ENCODE data around the gene DHCR7. TPM values are rescaled to one million over a fixed set of nuclear protein-coding genes. Genes with fewer than 3 reads are reported as not detected.

DHCR7 gene
- total and polyA plus RNA-seq, 5 donors = 28.7 to 73.5 (median 58.9) TPM

GRCh38 chr11:71400216-71400615 lies 48.0 kb downstream of the DHCR7 start:
- no peaks in the 10 kb centered on the region for H3K4me1 ChIP-seq (ENCODE audit: control insufficient read depth, insufficient read depth, low read length)
- H3K27me3 ChIP-seq (ENCODE audit: control insufficient read depth, insufficient read depth) = no peaks in the 10 kb centered on the region
- no peak for ATAC-seq
- WGBS = 90% methylated on average over 9 of the region's 9 CpGs
- H3K4me3 ChIP-seq (ENCODE audit: low read length) = no peak overlapping the region
- no peaks in the 10 kb centered on the region for H3K9me3 ChIP-seq (ENCODE audit: control insufficient read depth, low read length)
- H3K27ac ChIP-seq (ENCODE audit: low read length) = no peak overlapping the region
- intact Hi-C loops (cut with DNase I) = no loop called here
- no peak for DNase-seq

DNA sequence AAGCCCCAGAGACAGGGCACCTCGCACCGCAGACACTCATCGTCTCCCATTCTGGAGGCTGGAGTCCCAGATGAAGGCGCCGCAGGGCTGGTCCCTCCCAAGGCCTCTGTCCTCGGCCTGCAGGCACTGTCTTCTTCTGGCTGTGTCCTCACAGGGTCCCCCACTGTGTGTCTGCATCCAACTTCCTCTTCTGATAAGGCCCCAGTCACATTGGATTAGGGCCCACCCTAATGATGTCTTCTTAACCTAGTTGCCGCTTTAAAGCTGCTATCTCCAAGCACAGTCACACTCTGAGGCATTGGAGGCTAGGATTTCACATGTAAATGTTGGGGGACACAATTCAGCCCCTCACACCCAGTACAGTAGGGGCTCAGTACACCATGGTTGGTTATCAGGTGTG lies 48.9 kb downstream of the DHCR7 start:
- WGBS = 79% methylated on average over 7 of the region's 7 CpGs
- no peaks in the 10 kb centered on the region for H3K27me3 ChIP-seq (ENCODE audit: control insufficient read depth, insufficient read depth)
- ATAC-seq = no peak
- no peaks in the 10 kb centered on the region for H3K9me3 ChIP-seq (ENCODE audit: control insufficient read depth, low read length)
- no peak overlapping the region for H3K27ac ChIP-seq (ENCODE audit: low read length)
- intact Hi-C loops (cut with DNase I) = no loop called here
- H3K4me3 ChIP-seq (ENCODE audit: low read length) = no peak overlapping the region
- no peak for DNase-seq
- H3K4me1 ChIP-seq (ENCODE audit: control insufficient read depth, insufficient read depth, low read length) = no peaks in the 10 kb centered on the region

DNA sequence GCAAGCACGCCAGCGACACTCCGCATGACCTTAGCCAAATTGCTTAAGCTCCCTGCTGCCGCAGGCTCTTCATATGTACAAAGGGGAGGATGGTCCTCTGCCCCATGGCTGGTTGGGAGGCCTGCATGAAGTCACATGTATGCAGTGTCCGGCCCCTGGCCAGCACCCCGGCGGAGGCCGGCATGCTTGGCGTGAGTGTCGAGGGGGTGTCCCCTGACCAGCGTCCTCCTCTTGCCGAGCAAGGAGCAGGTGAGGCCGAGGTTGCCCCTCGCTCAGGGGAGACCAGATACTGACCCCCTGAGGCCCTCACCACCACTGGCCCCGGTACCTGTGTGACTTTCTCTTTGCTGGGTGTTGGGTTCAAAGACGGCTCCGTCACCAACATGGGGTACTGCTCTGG lies 50.2 kb downstream of the DHCR7 start:
- DNase-seq (no peak), ATAC-seq (no peak)
- no peaks in the 10 kb centered on the region for H3K9me3 ChIP-seq (ENCODE audit: control insufficient read depth, low read length)
- WGBS = 93% methylated on average over 17 of the region's 17 CpGs
- H3K4me1 ChIP-seq (ENCODE audit: control insufficient read depth, insufficient read depth, low read length) = no peaks in the 10 kb centered on the region
- no peaks in the 10 kb centered on the region for H3K27me3 ChIP-seq (ENCODE audit: control insufficient read depth, insufficient read depth)
- no peak overlapping the region for H3K4me3 ChIP-seq (ENCODE audit: low read length)
- intact Hi-C loops (cut with DNase I) = no loop called here
- H3K27ac ChIP-seq (ENCODE audit: low read length) = no peak overlapping the region

GRCh38 chr11:71397331-71397860 lies 50.8 kb downstream of the DHCR7 start:
- no peaks in the 10 kb centered on the region for H3K27me3 ChIP-seq (ENCODE audit: control insufficient read depth, insufficient read depth)
- H3K4me1 ChIP-seq (ENCODE audit: control insufficient read depth, insufficient read depth, low read length) = no peaks in the 10 kb centered on the region
- H3K9me3 ChIP-seq (ENCODE audit: control insufficient read depth, low read length) = no peaks in the 10 kb centered on the region
- intact Hi-C loops (cut with DNase I) = no loop called here
- ATAC-seq = no peak
- whole genome bisulfite sequencing = 85% methylated on average over 10 of the region's 10 CpGs
- DNase-seq = no peak
- no peak overlapping the region for H3K4me3 ChIP-seq (ENCODE audit: low read length)
- no peak overlapping the region for H3K27ac ChIP-seq (ENCODE audit: low read length)

GRCh38 chr11:71396548-71397123 lies 51.6 kb downstream of the DHCR7 start:
- intact Hi-C loops (cut with DNase I) = no loop called here
- H3K9me3 ChIP-seq (ENCODE audit: control insufficient read depth, low read length) = no peaks in the 10 kb centered on the region
- H3K4me1 ChIP-seq (ENCODE audit: control insufficient read depth, insufficient read depth, low read length) = no peaks in the 10 kb centered on the region
- no peaks in the 10 kb centered on the region for H3K27me3 ChIP-seq (ENCODE audit: control insufficient read depth, insufficient read depth)
- ATAC-seq = peak in 1 of 2 donors; percentile 25
- WGBS = 91% methylated on average over 16 of the region's 16 CpGs
- no peak for DNase-seq
- H3K27ac ChIP-seq (ENCODE audit: low read length) = no peak overlapping the region
- H3K4me3 ChIP-seq (ENCODE audit: low read length) = no peak overlapping the region

- no peaks in the 10 kb centered on the region for H3K27me3 ChIP-seq (ENCODE audit: control insufficient read depth, insufficient read depth)
- ATAC-seq = no peak
- WGBS = 90% methylated on average over 7 of the region's 7 CpGs
Observed at GRCh38 chr11:71395774-71396173, 52.4 kb downstream of the DHCR7 start.

DNA sequence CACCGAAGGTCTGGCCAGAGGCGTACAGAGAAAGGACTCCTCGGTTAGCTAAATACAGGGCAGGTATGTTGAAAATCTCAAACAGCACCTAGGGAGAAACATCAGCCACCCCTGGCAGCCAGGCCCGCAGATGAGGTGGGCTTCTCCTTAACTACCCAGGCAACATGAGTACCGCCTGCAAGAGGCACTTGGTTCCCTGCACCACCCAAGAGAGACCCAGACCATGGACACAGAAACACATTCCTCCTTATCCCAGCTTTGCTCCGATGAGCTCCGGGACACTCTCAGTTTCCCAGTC lies 53.0 kb downstream of the DHCR7 start:
- DNase-seq (no peak), ATAC-seq (no peak)
- Histone ChIP-seq H3K4me3 (ENCODE audit: low read length) (no peak overlapping the region), H3K27ac (ENCODE audit: low read length) (no peak overlapping the region), H3K4me1 (ENCODE audit: control insufficient read depth, insufficient read depth, low read length) (no peaks in the 10 kb centered on the region), H3K9me3 (ENCODE audit: control insufficient read depth, low read length) (no peaks in the 10 kb centered on the region), H3K27me3 (ENCODE audit: control insufficient read depth, insufficient read depth) (no peaks in the 10 kb centered on the region)
- intact Hi-C loops (cut with DNase I) = no loop called here
- 45% methylated on average over 7 of the region's 7 CpGs for WGBS

More at GRCh38 chr11:71395774-71396173, 52.4 kb downstream of the DHCR7 start:
- intact Hi-C loops (cut with DNase I) = no loop called here
- Histone ChIP-seq H3K9me3 (ENCODE audit: control insufficient read depth, low read length) (no peaks in the 10 kb centered on the region), H3K4me3 (ENCODE audit: low read length) (no peak overlapping the region), H3K27ac (ENCODE audit: low read length) (no peak overlapping the region), H3K4me1 (ENCODE audit: control insufficient read depth, insufficient read depth, low read length) (no peaks in the 10 kb centered on the region)
- no peak for DNase-seq

GRCh38 chr11:71393283-71393682 lies 54.9 kb downstream of the DHCR7 start:
- no peaks in the 10 kb centered on the region for H3K27me3 ChIP-seq (ENCODE audit: control insufficient read depth, insufficient read depth)

GRCh38 chr11:71391796-71392195 lies 56.4 kb downstream of the DHCR7 start:
- no peak for DNase-seq
- no peak overlapping the region for H3K27ac ChIP-seq (ENCODE audit: low read length)
- WGBS = 26% methylated on average over 8 of the region's 8 CpGs

More at GRCh38 chr11:71393283-71393682, 54.9 kb downstream of the DHCR7 start:
- 82% methylated on average over 2 of the region's 2 CpGs for WGBS
- Histone ChIP-seq H3K4me1 (ENCODE audit: control insufficient read depth, insufficient read depth, low read length) (no peaks in the 10 kb centered on the region), H3K27ac (ENCODE audit: low read length) (no peak overlapping the region), H3K4me3 (ENCODE audit: low read length) (no peak overlapping the region), H3K9me3 (ENCODE audit: control insufficient read depth, low read length) (no peaks in the 10 kb centered on the region)
- ATAC-seq (no peak), DNase-seq (no peak)
- intact Hi-C loops (cut with DNase I) = no loop called here

GRCh38 chr11:71391352-71391751 lies 56.8 kb downstream of the DHCR7 start:
- no peaks in the 10 kb centered on the region for H3K9me3 ChIP-seq (ENCODE audit: control insufficient read depth, low read length)
- H3K27me3 ChIP-seq (ENCODE audit: control insufficient read depth, insufficient read depth) = no peaks in the 10 kb centered on the region
- no peak for DNase-seq
- no peak overlapping the region for H3K27ac ChIP-seq (ENCODE audit: low read length)
- ATAC-seq = no peak
- intact Hi-C loops (cut with DNase I) = no loop called here
- 62% methylated on average over 5 of the region's 5 CpGs for WGBS
- H3K4me3 ChIP-seq (ENCODE audit: low read length) = no peak overlapping the region
- no peaks in the 10 kb centered on the region for H3K4me1 ChIP-seq (ENCODE audit: control insufficient read depth, insufficient read depth, low read length)

More at GRCh38 chr11:71391796-71392195, 56.4 kb downstream of the DHCR7 start:
- no peaks in the 10 kb centered on the region for H3K9me3 ChIP-seq (ENCODE audit: control insufficient read depth, low read length)
- intact Hi-C loops (cut with DNase I) = no loop called here
- no peak overlapping the region for H3K4me3 ChIP-seq (ENCODE audit: low read length)
- H3K4me1 ChIP-seq (ENCODE audit: control insufficient read depth, insufficient read depth, low read length) = no peaks in the 10 kb centered on the region
- no peak for ATAC-seq
- no peaks in the 10 kb centered on the region for H3K27me3 ChIP-seq (ENCODE audit: control insufficient read depth, insufficient read depth)

GRCh38 chr11:71388637-71389235 lies 59.5 kb downstream of the DHCR7 start:
- Histone ChIP-seq H3K9me3 (ENCODE audit: control insufficient read depth, low read length) (no peaks in the 10 kb centered on the region), H3K27ac (ENCODE audit: low read length) (no peak overlapping the region), H3K4me1 (ENCODE audit: control insufficient read depth, insufficient read depth, low read length) (no peaks in the 10 kb centered on the region), H3K27me3 (ENCODE audit: control insufficient read depth, insufficient read depth) (no peaks in the 10 kb centered on the region), H3K4me3 (ENCODE audit: low read length) (no peak overlapping the region)
- ATAC-seq (no peak), DNase-seq (no peak)
- intact Hi-C loops (cut with DNase I) = no loop called here
- WGBS = 84% methylated on average over 7 of the region's 7 CpGs
